BLaER1 (cell line): ENCODE data around the gene STX8.
"Not testable (repeated sequence)": the region's sequence is repeated elsewhere in the genome, so short reads cannot be mapped to it uniquely, and the experiment has no call there.

ENCODE experiments used
- H3K27ac ChIP-seq: shearing (Covaris generic); formaldehyde crosslinking; 2 replicates; pipeline ENCODE4 v1.8.1; 2022
- H3K27me3 ChIP-seq: shearing (Covaris generic); formaldehyde crosslinking; 2 replicates; pipeline ENCODE4 v1.8.1; 2022
- H3K36me3 ChIP-seq: shearing (Covaris generic); formaldehyde crosslinking; 2 replicates; pipeline ENCODE4 v1.8.1; 2022
- H3K4me1 ChIP-seq: shearing (Covaris generic); formaldehyde crosslinking; 2 replicates; pipeline ENCODE4 v1.8.1; 2022
- H3K4me2 ChIP-seq: shearing (Covaris generic); formaldehyde crosslinking; 2 replicates; pipeline ENCODE4 v1.8.1; 2022
- H3K4me3 ChIP-seq: shearing (Covaris generic); formaldehyde crosslinking; 2 replicates; pipeline ENCODE4 v1.8.1; 2022
- H3K9ac ChIP-seq: shearing (Covaris generic); formaldehyde crosslinking; 2 replicates; pipeline ENCODE4 v1.8.1; 2022
- H3K9me3 ChIP-seq: shearing (Covaris generic); formaldehyde crosslinking; 2 replicates; pipeline ENCODE4 v1.8.1; 2022
- H4K20me1 ChIP-seq: shearing (Covaris generic); formaldehyde crosslinking; 2 replicates; pipeline ENCODE4 v1.8.1; 2022
- Cebpa-rat ChIP-seq: shearing (Covaris generic); IDR thresholded peaks from 2 replicates; pipeline ENCODE4 v1.8.1; 2022

Gene STX8

GRCh38 chr17:9269350-9270035, 306.1 kb downstream of the STX8 start:
- Histone ChIP-seq H3K36me3 (no peaks in the 10 kb centered on the region), H3K27me3 (no peaks in the 10 kb centered on the region), H3K4me1 (no peaks in the 10 kb centered on the region), H3K27ac (no peak overlapping the region), H3K9me3 (no peaks in the 10 kb centered on the region), H3K9ac (no peak overlapping the region), H4K20me1 (no peaks in the 10 kb centered on the region), H3K4me3 (no peak overlapping the region), H3K4me2 (no peak overlapping the region)
- TF ChIP-seq Cebpa-rat, result no peak

- H3K4me2 ChIP-seq, result no peak overlapping the region
- no peaks in the 10 kb centered on the region for H3K9me3 ChIP-seq
- H3K36me3 ChIP-seq, result no peaks in the 10 kb centered on the region
- H3K9ac ChIP-seq, result no peak overlapping the region
- TF ChIP-seq Cebpa-rat, result no peak
- no peaks in the 10 kb centered on the region for H3K4me1 ChIP-seq
- no peak overlapping the region for H3K4me3 ChIP-seq
- no peaks in the 10 kb centered on the region for H4K20me1 ChIP-seq
- no peak overlapping the region for H3K27ac ChIP-seq
- no peaks in the 10 kb centered on the region for H3K27me3 ChIP-seq
These were observed 307.1 kb downstream of the STX8 start for GRCh38 chr17:9268546-9268945.

- Histone ChIP-seq H3K9me3 (no peaks in the 10 kb centered on the region), H3K4me2 (no peak overlapping the region), H3K4me3 (no peak overlapping the region), H3K27me3 (no peaks in the 10 kb centered on the region), H4K20me1 (0 out of 2 replicates have a peak, but pooled peaks cover 4% of the 10 kb centered on the region), H3K36me3 (no peaks in the 10 kb centered on the region), H3K27ac (no peak overlapping the region), H3K4me1 (no peaks in the 10 kb centered on the region), H3K9ac (no peak overlapping the region)
- no peak for TF ChIP-seq Cebpa-rat
These were observed 308.9 kb downstream of the STX8 start for GRCh38 chr17:9266697-9267117.

GRCh38 chr17:9266031-9266680, 309.5 kb downstream of the STX8 start:
- Histone ChIP-seq H3K4me2 (no peak overlapping the region), H3K4me3 (no peak overlapping the region), H3K27ac (no peak overlapping the region), H3K4me1 (no peaks in the 10 kb centered on the region), H3K36me3 (no peaks in the 10 kb centered on the region), H3K9ac (no peak overlapping the region), H3K9me3 (no peaks in the 10 kb centered on the region), H4K20me1 (peaks cover 7% of the 10 kb centered on the region; the same call in 1 of the 2 replicates), H3K27me3 (no peaks in the 10 kb centered on the region)
- TF ChIP-seq Cebpa-rat, result no peak

- Histone ChIP-seq H3K4me2 (no peak overlapping the region), H3K9me3 (no peaks in the 10 kb centered on the region), H3K4me3 (no peak overlapping the region), H3K4me1 (peaks cover 35% of the 10 kb centered on the region), H3K9ac (no peak overlapping the region), H3K36me3 (no peaks in the 10 kb centered on the region), H3K27ac (no peak overlapping the region), H3K27me3 (peaks cover 18% of the 10 kb centered on the region), H4K20me1 (peaks cover 53% of the 10 kb centered on the region)
- TF ChIP-seq Cebpa-rat, result no peak
These were observed 314.3 kb downstream of the STX8 start for GRCh38 chr17:9261081-9262012.

- Histone ChIP-seq H3K4me1 (peaks cover 55% of the 10 kb centered on the region), H3K27me3 (peaks cover 18% of the 10 kb centered on the region), H3K36me3 (no peaks in the 10 kb centered on the region), H3K4me3 (no peak overlapping the region), H3K4me2 (peak overlapping the region; percentile 86), H3K27ac (no peak overlapping the region), H3K9me3 (no peaks in the 10 kb centered on the region), H3K9ac (no peak overlapping the region), H4K20me1 (peaks cover 61% of the 10 kb centered on the region)
- TF ChIP-seq Cebpa-rat, result no peak
These were observed 316.2 kb downstream of the STX8 start for GRCh38 chr17:9259419-9259818.

GRCh38 chr17:9258115-9259015, 317.3 kb downstream of the STX8 start:
- H3K4me3 ChIP-seq, result no peak overlapping the region

GRCh38 chr17:9257630-9257965, 318.0 kb downstream of the STX8 start:
- peaks cover 25% of the 10 kb centered on the region for H3K27me3 ChIP-seq
- H3K9ac ChIP-seq, H3K4me3 ChIP-seq, H3K36me3 ChIP-seq, H3K27ac ChIP-seq, H3K9me3 ChIP-seq: not testable (repeated sequence)
- peaks cover 61% of the 10 kb centered on the region for H4K20me1 ChIP-seq
- peak overlapping the region; percentile 86 for H3K4me2 ChIP-seq
- peaks cover 66% of the 10 kb centered on the region for H3K4me1 ChIP-seq

More at GRCh38 chr17:9258115-9259015, 317.3 kb downstream of the STX8 start:
- peak overlapping the region; percentile 86 for H3K4me2 ChIP-seq
- H3K36me3 ChIP-seq, result no peaks in the 10 kb centered on the region
- H3K9ac ChIP-seq, result no peak overlapping the region
- H3K27me3 ChIP-seq, result peaks cover 23% of the 10 kb centered on the region
- H4K20me1 ChIP-seq, result peaks cover 61% of the 10 kb centered on the region
- peaks cover 58% of the 10 kb centered on the region for H3K4me1 ChIP-seq
- no peak overlapping the region for H3K27ac ChIP-seq
- no peaks in the 10 kb centered on the region for H3K9me3 ChIP-seq
- no peak for TF ChIP-seq Cebpa-rat
